ENCODE measurements around the gene LILRA2. TPM values are rescaled to one million over a fixed set of nuclear protein-coding genes. Genes with fewer than 3 reads are reported as not detected.

Gene LILRA2
- total RNA-seq: not detected in 2 replicates

GRCh38 chr19:54573330-54573872, at the start of gene LILRA2:
LILRA2 (plus strand) TSS chr19:54573790; CDS start chr19:54573879, 89 bp downstream.

GRCh38 chr19:54593445-54593844, 19.9 kb downstream of the LILRA2 start, which contains the start of gene LILRA1:
LILRA1 (plus strand) TSS chr19:54593632; CDS start chr19:54594245, 613 bp downstream.

DNA sequence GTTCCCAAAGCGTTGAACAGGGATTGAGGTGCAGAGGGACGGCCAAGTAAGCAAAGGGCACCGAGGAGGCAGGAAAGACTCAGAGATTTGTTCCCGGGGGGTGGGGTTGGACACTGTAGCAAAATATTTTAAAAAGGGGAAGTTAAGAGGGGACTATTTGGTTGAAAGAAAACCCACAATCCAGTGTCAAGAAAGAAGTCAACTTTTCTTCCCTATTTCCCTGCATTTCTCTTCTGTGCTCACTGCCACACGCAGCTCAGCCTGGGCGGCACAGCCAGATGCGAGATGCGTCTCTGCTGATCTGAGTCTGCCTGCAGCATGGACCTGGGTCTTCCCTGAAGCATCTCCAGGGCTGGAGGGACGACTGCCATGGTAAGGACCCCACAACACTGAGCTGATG, 56.7 kb downstream of the LILRA2 start, which contains the start of gene LILRB1:
Gene LILRB1 (plus strand): TSS at position 223 of the 400 bp plus-strand sequence. CDS start 590 bp downstream, outside the sequence.

Other genes with a start within 250 kb of the LILRA2 start
- gene LILRA4, start 234.6 kb upstream of the LILRA2 start, total RNA-seq: not detected in 2 replicates
- gene LAIR1, start 208.9 kb upstream of the LILRA2 start, total RNA-seq: not detected in 2 replicates
- gene TTYH1, start 158.3 kb upstream of the LILRA2 start, total RNA-seq: not detected in 2 replicates
- gene LENG8, start 124.6 kb upstream of the LILRA2 start, total RNA-seq: 21.0 and 27.4 TPM in 2 replicates
- gene LENG9, start 110.0 kb upstream of the LILRA2 start, total RNA-seq: 6.2 and 6.4 TPM in 2 replicates
- gene CDC42EP5, start 100.5 kb upstream of the LILRA2 start, total RNA-seq: 54.7 and 66.4 TPM in 2 replicates
- not detected in 2 replicates for gene LAIR2, start 71.0 kb upstream of the LILRA2 start, total RNA-seq
- not detected in 2 replicates for gene LILRA1, start 19.8 kb downstream of the LILRA2 start, total RNA-seq
- gene LILRB1, start 56.7 kb downstream of the LILRA2 start, total RNA-seq: under 0.01 TPM in 2 replicates
- gene LILRB4, start 89.2 kb downstream of the LILRA2 start, total RNA-seq: not detected in 2 replicates
- not detected in 2 replicates for gene KIR3DL3, start 150.7 kb downstream of the LILRA2 start, total RNA-seq
- gene KIR2DL3, start 164.7 kb downstream of the LILRA2 start, total RNA-seq: not detected in 2 replicates
- not detected in 2 replicates for gene KIR2DL1, start 196.0 kb downstream of the LILRA2 start, total RNA-seq
- gene KIR2DL4, start 229.8 kb downstream of the LILRA2 start, total RNA-seq: not detected in 2 replicates
- not detected in 2 replicates for gene KIR3DL1, start 242.7 kb downstream of the LILRA2 start, total RNA-seq

Data from dermis lymphatic vessel endothelial cell (primary cell).